Measurements from ENCODE around the gene PDSS2. TPM values are rescaled to one million over a fixed set of nuclear protein-coding genes. Genes with fewer than 3 reads are reported as not detected.

Gene PDSS2
- total and polyA plus RNA-seq, 2 donors (not counting 1 experiment from before 2014, with no cell fraction given): 16.9 to 17.0 TPM

GRCh38 chr6:107441682-107442081 is 17.7 kb downstream of the PDSS2 start:
- Histone ChIP-seq H3K4me3 (ENCODE audit: control extremely low read depth in 1 of 5, extremely low read depth in 1 of 5, insufficient read depth in 1 of 5, low read depth in 2 of 5, low read length in 4 of 5) (no peak overlapping the region), H3K27me3 (replicated peaks in 1 of 4; ENCODE audit: control extremely low read depth in 1 of 4, control insufficient read depth in 3 of 4, insufficient read depth in 4 of 4, low read length in 3 of 4) (no peaks in the 10 kb centered on the region), H3K79me2 (ENCODE audit: control insufficient read depth, insufficient read depth, low read length) (peaks cover 49% of the 10 kb centered on the region), H4K20me1 (ENCODE audit: control insufficient read depth, insufficient read depth, low read length, poor library complexity, severe bottlenecking) (peaks cover 8% of the 10 kb centered on the region), H3K36me3 (replicated peaks in 1 of 2; ENCODE audit: control extremely low read depth in 1 of 2, control insufficient read depth in 1 of 2, extremely low read depth in 1 of 2, insufficient read depth in 2 of 2, low read length in 1 of 2) (peaks cover 0 to 13% of the 10 kb centered on the region in 2 experiments), H3K4me1 (ENCODE audit: control insufficient read depth in 2 of 2, insufficient read depth in 2 of 2, low read length in 2 of 2) (no peaks in the 10 kb centered on the region), H3K9ac (ENCODE audit: low read length) (no peak overlapping the region), H3K27ac (ENCODE audit: low read length in 2 of 2) (no peak overlapping the region), H3K9me3 (ENCODE audit: control extremely low read depth in 1 of 3, control insufficient read depth in 2 of 3, insufficient read depth in 1 of 3, low read length in 2 of 3) (peaks cover 0 to 9% (median 5%) of the 10 kb centered on the region in 3 donors), H3K4me2 (replicated peaks; ENCODE audit: low read depth, low read length, poor library complexity, severe bottlenecking) (no peak overlapping the region), H2AFZ (ENCODE audit: insufficient read depth, low read depth, low read length, poor library complexity, severe bottlenecking) (no peak overlapping the region)
- TF ChIP-seq EZH2 (IDR thresholded peaks at IDR 0.05; ENCODE audit: borderline replicate concordance, insufficient read depth, low read depth, low read length, poor library complexity, severe bottlenecking): no peak
- TF ChIP-seq CTCF (IDR thresholded peaks at IDR 0.05): no peak
- 100% methylated on average over 1 of the region's 1 CpG for WGBS (ENCODE audit: insufficient coverage)
- Mint-ChIP-seq H3K9me3 (ENCODE audit: insufficient read depth) (peaks cover under 1% of the 10 kb centered on the region), H3K4me3 (no peak overlapping the region), H3K27ac (no peak overlapping the region), H3K4me1 (peaks cover 16% of the 10 kb centered on the region), H3K27me3 (no peaks in the 10 kb centered on the region)
- ChIA-PET CTCF (no interaction called here), POLR2A (no interaction called here)
- DNase-seq (no peak), ATAC-seq (ENCODE audit: low read depth) (no peak)
- intact Hi-C loops (cut with micrococcal nuclease): no loop called here

- H3K4me2 ChIP-seq (replicated peaks; ENCODE audit: low read depth, low read length, poor library complexity, severe bottlenecking): no peak overlapping the region
- ATAC-seq (ENCODE audit: low read depth): no peak
- no peaks in the 10 kb centered on the region for H3K27me3 Mint-ChIP-seq
- POLR2A ChIA-PET: no interaction called here
- H3K9me3 ChIP-seq (ENCODE audit: control extremely low read depth in 1 of 3, control insufficient read depth in 2 of 3, insufficient read depth in 1 of 3, low read length in 2 of 3): peaks cover 0 to 2% (median 0%) of the 10 kb centered on the region in 3 donors
- no peak overlapping the region for H3K27ac Mint-ChIP-seq
- DNase-seq: no peak
- TF ChIP-seq EZH2 (IDR thresholded peaks at IDR 0.05; ENCODE audit: borderline replicate concordance, insufficient read depth, low read depth, low read length, poor library complexity, severe bottlenecking) (no peak), CTCF (IDR thresholded peaks at IDR 0.05) (no peak)
- no peaks in the 10 kb centered on the region for H3K9me3 Mint-ChIP-seq (ENCODE audit: insufficient read depth)
- H3K9ac ChIP-seq (ENCODE audit: low read length): no peak overlapping the region
- no peaks in the 10 kb centered on the region for H3K4me1 ChIP-seq (ENCODE audit: control insufficient read depth in 2 of 2, insufficient read depth in 2 of 2, low read length in 2 of 2)
- no peak overlapping the region for H3K27ac ChIP-seq (ENCODE audit: low read length in 2 of 2)
- intact Hi-C loops (cut with micrococcal nuclease): no loop called here
- H3K4me3 Mint-ChIP-seq: no peak overlapping the region
- no peaks in the 10 kb centered on the region for H3K27me3 ChIP-seq (replicated peaks in 1 of 4; ENCODE audit: control extremely low read depth in 1 of 4, control insufficient read depth in 3 of 4, insufficient read depth in 4 of 4, low read length in 3 of 4)
- no peak overlapping the region for H2AFZ ChIP-seq (ENCODE audit: insufficient read depth, low read depth, low read length, poor library complexity, severe bottlenecking)
- H3K36me3 ChIP-seq (replicated peaks in 1 of 2; ENCODE audit: control extremely low read depth in 1 of 2, control insufficient read depth in 1 of 2, extremely low read depth in 1 of 2, insufficient read depth in 2 of 2, low read length in 1 of 2): peaks cover 0 to 10% of the 10 kb centered on the region in 2 experiments
- peaks cover 16% of the 10 kb centered on the region for H3K4me1 Mint-ChIP-seq
- peaks cover 46% of the 10 kb centered on the region for H3K79me2 ChIP-seq (ENCODE audit: control insufficient read depth, insufficient read depth, low read length)
- CTCF ChIA-PET: no interaction called here
- H4K20me1 ChIP-seq (ENCODE audit: control insufficient read depth, insufficient read depth, low read length, poor library complexity, severe bottlenecking): peaks cover 8% of the 10 kb centered on the region
- H3K4me3 ChIP-seq (ENCODE audit: control extremely low read depth in 1 of 5, extremely low read depth in 1 of 5, insufficient read depth in 1 of 5, low read depth in 2 of 5, low read length in 4 of 5): no peak overlapping the region
Observed at GRCh38 chr6:107440936-107441335, 18.4 kb downstream of the PDSS2 start.

Data from B cell (primary cell).